HG02981 (cell line): Measurements from ENCODE around the gene RPL7L1.
"Not testable (repeated sequence)": the region's sequence is repeated elsewhere in the genome, so short reads cannot be mapped to it uniquely, and the experiment has no call there.

Experiments
- ATAC-seq: cut with Tn5 transposase; IDR thresholded peaks from one replicate; pipeline ENCODE4 v1.9.1; 2021; ENCODE audit warnings: mild to moderate bottlenecking, moderate library complexity; ENCODE audit not compliant: unreplicated experiment

The RPL7L1 gene

DNA sequence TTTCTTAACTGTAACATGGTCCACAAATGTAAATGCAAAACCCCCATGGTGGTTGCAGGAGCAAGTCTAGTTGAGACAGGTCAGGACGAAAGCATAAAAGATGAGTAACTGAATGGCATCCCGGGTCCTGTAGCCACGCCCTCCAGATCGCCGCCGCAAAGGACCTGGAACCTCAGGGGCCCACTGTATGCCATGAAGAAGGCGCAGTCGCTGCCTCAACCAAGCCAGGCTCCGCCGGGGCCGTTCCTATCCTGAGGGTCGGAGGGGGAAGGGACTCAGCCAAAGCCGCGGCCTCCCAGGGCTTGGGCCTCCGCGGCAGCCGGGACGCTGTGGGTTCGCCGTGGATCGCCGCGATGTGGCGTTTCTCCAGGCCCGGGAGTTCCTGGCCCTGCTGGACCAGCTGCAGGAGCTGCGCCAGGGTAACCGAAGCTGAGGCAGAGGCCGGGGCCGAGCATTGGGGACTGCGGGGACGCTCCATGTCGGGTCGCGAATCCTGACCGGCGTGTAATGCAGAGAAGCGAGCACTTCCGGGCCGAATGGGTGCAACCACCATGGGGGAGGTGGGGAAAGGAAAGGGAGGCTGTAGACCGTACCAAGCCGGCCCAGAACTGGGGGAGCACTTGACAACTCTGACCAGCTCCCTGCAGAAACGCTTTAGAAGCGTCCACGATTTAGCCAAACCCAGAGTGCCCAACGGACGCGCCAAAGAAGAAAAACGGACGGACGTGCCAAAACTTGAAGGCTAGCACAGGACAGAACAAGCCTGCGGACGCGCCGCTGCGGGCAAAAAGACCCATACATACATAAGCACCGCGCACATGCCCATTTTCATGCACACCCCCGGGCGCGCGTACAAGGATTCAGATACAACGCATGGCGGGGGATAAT is 11.1 kb downstream of the RPL7L1 start:
- peak; percentile 85 for ATAC-seq

DNA sequence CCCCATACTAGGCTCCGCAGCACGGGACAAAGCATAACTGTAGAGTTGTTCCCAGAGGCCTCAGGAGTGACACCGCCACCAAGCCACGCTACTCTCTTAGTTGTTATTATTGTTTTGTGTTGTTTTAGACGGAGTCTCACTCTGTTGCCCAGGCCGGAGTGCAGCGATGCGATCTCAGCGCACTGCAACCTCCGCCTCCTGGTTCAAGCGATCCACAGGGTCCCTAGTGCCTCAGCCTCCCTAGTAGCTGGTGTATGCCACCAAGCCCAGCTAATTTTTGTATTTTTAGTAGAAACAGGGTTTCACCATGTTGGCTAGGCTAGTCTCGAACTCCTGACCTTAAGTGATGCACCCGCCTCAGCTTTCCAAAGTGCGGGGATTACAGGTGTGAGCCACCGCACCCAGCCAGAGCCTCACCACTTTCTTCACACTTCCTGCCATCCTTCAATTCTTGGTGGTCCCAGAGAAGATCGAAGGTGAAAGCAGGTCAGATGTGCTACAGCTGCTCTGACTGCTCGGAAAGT is 11.8 kb downstream of the RPL7L1 start:
- no peak for ATAC-seq

DNA sequence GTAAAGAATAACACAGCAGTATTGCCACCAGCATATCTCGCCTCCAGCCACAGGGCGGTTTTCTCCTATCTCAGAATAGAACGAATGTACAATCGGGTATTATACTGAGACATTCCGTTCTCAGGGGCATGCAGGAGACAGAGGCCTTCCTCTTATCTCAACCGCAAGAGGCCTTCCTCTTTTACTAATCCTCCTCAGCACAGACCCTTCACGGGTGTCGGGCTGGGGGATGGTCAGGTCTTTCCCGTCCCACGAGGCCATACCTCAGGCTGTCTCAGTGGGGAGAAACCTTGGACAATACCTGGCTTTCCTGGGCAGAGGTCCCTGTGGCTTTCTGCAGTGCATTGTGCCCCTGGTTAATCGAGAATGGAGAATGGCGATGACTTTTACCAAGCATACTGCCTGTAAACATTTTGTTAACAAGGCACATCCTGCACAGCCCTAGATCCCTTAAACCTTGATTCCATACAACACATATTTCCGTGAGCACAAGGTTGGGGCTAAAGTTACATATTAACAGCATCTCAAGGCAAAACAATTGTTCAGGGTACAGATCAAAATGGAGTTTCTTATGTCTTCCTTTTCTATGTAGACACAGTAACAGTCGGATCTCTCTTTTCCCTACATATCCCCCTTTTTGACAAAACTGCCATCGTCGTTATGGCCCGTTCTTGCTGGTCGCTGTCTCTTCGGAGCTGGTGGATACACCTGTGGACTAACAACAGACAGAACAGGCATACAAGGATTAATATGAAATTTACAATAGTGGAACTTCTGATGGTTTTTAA is 14.8 kb downstream of the RPL7L1 start:
- ATAC-seq = not testable (repeated sequence)

GRCh38 chr6:42896178-42896719 is 16.8 kb downstream of the RPL7L1 start:
- no peak for ATAC-seq

- ATAC-seq = no peak
Observed at GRCh38 chr6:42898891-42899361, 19.5 kb downstream of the RPL7L1 start.

GRCh38 chr6:42899871-42900270 is 20.5 kb downstream of the RPL7L1 start:
- no peak for ATAC-seq

DNA sequence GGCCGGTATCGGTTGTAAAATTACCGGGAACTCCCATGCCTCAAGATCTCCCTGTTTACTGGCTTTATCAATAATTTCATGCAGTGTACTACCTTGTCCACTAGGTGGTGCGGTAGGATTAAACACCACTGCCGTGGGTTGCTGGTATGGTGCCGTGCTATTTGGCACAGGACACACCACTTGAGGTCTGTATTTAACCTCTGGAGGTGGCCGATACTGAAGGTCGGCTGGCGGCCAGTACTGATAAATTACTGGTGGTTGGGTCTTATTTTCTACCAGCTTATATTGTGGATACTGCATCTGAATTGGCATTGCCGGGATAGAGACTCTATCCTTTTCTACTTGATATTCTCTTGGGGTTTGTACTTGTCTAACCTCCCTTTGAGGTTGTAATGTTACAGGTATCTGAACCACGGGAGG is 22.1 kb downstream of the RPL7L1 start:
- peak; percentile 68 for ATAC-seq

GRCh38 chr6:42902429-42903263 is 23.2 kb downstream of the RPL7L1 start:
- ATAC-seq = not testable (repeated sequence)

GRCh38 chr6:42904467-42904866 is 25.1 kb downstream of the RPL7L1 start:
- no peak for ATAC-seq

GRCh38 chr6:42907336-42907735 is 27.9 kb downstream of the RPL7L1 start:
- no peak for ATAC-seq

- no peak for ATAC-seq
Observed at GRCh38 chr6:42909835-42910234, 30.4 kb downstream of the RPL7L1 start.

GRCh38 chr6:42911171-42912021 is 32.0 kb downstream of the RPL7L1 start:
- no peak for ATAC-seq

DNA sequence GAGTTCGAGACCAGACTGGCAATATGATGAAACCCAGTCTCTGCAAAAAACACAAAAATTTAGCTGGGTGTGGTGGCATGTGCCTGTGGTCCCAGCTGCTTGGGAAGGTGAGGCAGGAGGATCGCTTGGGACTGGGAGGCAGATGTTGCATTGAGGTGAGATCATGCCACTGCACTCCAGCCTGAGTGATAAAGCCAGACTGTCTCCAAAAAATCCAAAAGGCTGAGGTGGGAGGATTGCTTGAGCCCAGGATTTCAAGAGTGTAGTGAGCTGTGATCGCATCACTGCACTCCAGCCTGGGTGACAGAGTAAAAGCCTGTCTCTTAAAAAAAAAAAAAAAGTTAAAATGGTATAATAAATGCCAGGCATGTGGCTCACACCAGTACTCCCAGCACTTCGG is 35.1 kb downstream of the RPL7L1 start:
- ATAC-seq = no peak

GRCh38 chr6:42915732-42916131 is 36.3 kb downstream of the RPL7L1 start, which contains the start of gene PTCRA:
PTCRA (plus strand) TSS chr6:42916053; CDS start chr6:42916070, 17 bp downstream.
- no peak for ATAC-seq

- no peak for ATAC-seq
Observed at GRCh38 chr6:42916288-42916687, 36.9 kb downstream of the RPL7L1 start.

DNA sequence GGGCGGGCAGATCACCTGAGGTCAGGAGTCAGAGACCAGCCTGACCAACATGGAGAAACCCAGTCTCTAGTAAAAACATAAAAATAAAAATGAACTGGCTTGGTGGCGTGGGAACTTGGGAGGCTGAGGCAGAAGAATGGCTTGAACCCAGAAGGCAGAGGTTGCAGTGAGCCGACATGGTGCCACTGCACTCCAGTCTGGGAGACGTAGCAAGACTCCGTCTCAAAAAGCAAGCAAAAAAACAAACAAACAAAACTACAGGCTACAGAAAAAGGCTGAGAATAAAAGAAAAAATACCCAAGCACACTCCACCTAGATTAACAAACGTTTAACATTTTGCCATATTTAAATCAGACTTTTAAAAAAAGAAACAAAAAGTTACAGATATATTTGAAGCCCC is 42.4 kb downstream of the RPL7L1 start:
- ATAC-seq = no peak

GRCh38 chr6:42923666-42924065 is 44.2 kb downstream of the RPL7L1 start:
- ATAC-seq = no peak

DNA sequence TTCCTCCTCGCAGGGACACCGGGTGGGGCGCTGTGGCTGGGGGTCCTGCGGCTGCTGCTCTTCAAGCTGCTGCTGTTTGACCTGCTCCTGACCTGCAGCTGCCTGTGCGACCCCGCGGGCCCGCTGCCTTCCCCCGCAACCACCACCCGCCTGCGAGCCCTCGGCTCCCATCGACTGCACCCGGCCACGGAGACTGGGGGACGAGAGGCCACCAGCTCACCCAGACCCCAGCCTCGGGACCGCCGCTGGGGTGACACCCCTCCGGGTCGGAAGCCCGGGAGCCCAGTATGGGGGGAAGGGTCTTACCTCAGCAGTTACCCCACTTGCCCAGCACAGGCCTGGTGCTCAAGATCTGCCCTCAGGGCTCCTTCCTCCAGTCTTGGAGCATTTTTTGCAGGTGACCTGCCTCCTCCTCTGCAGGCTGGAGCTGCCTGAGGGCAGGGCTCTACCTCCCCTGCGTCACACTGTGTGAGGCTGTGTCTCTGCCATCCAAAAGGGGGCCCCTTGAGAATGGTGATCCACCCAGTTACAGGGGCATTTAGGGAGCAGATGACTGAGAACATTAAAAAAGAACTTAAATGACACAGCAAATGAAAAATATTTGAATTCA is 45.9 kb downstream of the RPL7L1 start:
- no peak for ATAC-seq
